ENCODE results near the gene TRABD2A. TPM values are rescaled to one million over a fixed set of nuclear protein-coding genes. Genes with fewer than 3 reads are reported as not detected.
A peak's percentile ranks its signal among the peaks of the same experiment; 100 is the strongest.

Gene TRABD2A
- total RNA-seq, 1 experiment from 2014 or later, result 12.0 TPM

DNA sequence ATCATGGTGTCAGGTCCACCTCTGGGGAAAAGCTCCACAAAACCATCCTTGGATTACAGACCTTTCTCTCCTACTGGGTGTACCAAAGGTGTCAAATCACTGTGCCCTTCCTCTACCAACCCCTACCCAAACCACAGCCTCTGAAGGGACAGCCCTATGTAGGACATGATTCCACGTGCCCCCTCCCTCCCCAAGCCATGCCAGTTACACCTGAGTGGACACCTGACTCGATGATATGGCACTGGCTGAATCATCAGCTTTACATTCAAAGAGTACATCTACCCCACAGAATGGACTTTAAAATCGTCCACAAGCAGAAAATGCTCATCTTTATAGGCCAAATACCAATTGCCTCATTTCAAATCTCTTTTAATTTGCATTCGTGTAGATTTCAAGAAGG, 26.0 kb downstream of the TRABD2A start:
- DNase-seq (ENCODE audit: low spot score), result no peak

DNA sequence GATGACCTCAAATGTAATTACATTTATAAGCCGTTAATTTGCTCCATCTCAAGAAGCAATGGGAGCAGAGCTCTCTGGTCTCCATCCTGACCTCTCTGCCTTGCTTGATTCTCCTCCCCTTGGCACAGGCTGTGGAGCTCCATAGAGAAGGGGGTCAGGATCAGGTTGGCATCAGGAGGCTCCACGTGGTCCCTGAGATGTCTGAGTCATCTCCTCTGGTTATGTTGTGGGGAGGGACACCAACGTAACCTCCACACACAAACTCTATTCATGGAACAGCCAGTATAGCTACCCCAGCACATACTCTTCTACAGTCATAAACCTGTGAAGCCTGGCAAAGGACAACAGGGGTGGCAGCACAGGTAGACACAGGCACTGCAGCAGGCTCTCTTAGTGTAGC, 29.0 kb downstream of the TRABD2A start:
- DNase-seq (ENCODE audit: low spot score), result no peak

GRCh38 chr2:84850471-84850870, 30.4 kb downstream of the TRABD2A start:
- DNase-seq (ENCODE audit: low spot score), result no peak

- DNase-seq (ENCODE audit: low spot score), result peak; percentile 84
These were observed 31.5 kb downstream of the TRABD2A start for GRCh38 chr2:84849271-84849952.

DNA sequence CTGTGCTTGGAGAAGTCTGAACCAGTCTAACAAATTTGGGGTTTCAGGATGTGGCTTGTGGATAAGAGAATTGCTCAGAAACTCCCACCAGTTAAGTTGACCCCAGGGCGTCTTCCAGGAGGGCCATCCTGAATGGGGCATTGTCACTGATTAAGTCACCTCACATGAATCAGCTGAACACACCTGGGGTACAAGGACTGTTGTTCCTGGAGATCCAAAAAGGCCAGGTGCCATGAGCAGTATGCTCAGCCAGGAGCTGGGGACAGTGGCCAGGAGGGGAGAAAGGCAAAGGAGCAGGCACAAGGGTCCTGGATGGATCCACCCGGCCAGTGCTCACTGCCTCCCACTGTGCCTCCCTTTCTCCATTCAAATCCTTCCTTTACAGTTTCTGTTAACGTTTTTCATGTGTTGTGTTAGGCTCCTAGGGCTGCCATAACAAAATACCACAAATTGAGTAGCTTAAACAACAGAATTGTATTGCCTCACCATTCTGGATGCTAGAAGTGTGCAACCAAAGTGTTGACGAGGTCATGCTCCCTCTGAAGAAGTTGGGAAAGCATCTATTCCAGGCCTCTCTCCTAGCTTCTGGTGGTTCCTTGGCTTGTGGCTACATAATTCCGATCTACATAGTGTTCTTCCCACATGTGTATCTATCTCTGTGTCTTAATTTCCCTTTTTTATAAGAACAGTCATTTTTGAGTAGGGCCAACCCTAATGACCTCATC, 33.4 kb downstream of the TRABD2A start:
- no peak for DNase-seq (ENCODE audit: low spot score)

DNA sequence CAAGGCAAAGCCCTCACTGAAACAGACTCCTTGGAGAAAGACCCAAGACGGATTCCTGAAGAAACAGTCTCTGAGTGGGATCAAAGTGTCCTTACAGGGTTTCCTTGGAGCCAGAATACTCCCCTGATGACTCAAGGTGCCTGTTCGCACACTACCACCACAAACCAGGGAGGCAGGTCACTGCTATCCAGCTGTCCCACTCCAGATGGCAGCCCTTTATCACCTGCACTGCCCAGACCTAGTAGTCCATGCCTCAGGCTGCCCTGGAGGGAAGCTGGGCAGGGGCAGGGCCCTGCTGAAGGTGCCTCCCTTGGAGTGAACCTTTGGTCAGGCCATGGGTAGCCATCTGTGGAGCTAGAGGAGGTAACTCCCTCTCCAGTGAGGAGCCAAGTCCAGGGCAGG, 34.1 kb downstream of the TRABD2A start:
- DNase-seq (ENCODE audit: low spot score), result peak; percentile 30

GRCh38 chr2:84846041-84846663, 34.7 kb downstream of the TRABD2A start:
- DNase-seq (ENCODE audit: low spot score), result peak; percentile 38

DNA sequence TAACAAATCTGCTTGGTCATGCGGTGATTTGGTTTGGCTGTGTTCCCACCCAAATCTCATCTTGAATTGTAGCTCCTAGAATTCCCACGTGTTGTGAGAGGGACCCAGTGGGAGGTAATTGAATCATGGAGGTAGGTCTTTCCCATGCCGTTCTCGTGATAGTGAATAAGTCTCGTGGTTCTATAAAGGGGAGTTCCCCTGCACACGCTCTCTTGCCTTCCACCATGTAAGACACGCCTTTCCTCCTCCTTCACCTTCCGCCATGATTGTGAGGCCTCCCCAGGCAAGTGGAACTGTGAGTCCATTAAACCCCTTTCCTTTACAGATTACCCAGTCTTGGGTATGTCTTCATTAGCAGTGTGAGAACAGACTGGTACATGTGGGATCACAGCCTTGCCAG, 36.7 kb downstream of the TRABD2A start:
- no peak for DNase-seq (ENCODE audit: low spot score)

DNA sequence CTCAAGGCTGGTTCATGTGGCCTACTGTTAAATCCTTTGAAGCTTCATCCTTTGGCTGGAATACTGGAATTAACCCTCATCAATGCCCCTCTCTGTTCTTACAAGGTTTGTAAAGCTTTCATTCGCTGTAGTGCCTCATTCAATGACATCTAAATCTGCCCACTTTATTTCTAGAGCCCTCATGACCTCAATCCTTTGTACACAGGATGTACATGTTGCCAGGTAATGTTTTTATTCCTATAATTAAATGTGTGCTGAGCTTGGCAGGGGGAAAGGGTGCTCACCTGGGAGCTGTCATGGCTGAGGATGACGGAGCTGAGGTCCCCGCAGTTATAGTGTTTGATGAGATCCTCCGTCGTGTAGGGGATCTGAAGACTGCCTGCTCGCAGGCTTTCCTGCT, 39.3 kb downstream of the TRABD2A start:
- no peak for DNase-seq (ENCODE audit: low spot score)

DNA sequence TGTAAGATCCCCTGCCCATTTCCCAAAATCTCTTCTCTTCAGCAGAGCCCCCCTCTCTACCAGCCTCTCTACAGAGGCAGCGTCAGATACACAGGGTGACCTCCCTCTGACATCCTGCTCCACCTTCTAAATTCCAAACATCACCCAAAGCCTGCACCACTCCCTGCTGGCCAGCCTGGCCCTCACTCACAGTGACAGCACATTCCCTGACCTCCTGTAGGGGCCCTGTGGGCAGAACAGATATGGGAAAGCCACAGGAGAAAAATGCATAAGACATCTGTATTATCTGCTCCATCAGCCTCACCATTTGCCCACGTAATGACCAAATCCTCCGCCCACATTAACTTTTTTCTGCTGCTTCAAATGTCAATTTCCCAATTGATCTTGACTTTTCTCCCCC, 40.6 kb downstream of the TRABD2A start:
- no peak for DNase-seq (ENCODE audit: low spot score)

- no peak for DNase-seq (ENCODE audit: low spot score)
These were observed 41.0 kb downstream of the TRABD2A start for GRCh38 chr2:84839851-84840250.

DNA sequence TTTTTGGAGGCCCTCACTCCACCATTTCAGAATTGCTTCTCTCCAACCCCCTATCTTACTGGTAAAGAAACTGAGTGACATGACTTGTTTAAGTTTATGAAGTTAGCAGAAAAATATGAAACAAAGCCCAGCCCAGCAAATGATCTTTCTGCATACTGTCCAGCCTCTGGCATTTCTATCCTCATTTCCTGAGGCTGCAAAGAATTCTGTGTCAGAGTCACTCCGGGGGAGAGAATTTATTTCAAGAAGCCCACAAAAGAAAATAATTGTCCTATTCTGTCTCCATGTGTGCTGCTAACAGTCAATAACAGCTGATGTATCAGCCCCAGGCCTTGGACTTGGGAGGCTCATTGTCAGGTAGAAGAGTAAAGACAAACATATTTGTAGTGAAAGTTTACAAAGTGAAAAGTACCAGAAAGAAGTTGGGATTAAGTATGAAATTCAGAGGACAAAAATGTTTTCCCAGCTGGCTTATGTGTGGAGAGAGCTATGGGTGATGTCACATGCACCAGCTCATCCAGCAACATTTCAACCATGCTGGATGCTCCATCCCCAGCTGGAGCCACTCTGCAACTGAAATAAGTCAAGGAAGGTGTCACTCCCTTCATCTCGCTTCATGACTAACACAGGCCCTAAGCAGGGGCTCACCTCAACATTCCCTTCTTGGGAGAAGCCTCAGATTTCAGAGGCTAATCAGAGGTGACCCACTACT, 42.3 kb downstream of the TRABD2A start:
- DNase-seq (ENCODE audit: low spot score), result no peak

DNA sequence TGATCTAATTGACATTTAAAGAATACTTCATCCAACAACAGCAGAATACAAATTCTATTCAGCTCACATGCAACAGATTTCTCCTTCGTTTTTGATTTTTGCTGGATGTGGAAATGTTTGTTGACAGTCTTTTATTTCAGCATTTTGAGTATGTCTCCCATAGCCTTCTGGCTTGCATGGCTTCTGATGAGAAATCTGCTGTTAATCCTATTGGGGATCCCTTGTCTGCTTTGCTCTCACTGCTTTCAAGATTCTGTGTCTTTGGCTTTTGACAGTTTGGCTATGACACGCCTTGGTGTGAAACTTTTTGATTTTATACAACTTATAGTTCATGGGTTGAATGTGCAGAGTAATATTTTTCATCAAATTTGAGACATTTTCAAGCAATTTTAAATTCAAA, 44.7 kb downstream of the TRABD2A start:
- DNase-seq (ENCODE audit: low spot score), result no peak

DNA sequence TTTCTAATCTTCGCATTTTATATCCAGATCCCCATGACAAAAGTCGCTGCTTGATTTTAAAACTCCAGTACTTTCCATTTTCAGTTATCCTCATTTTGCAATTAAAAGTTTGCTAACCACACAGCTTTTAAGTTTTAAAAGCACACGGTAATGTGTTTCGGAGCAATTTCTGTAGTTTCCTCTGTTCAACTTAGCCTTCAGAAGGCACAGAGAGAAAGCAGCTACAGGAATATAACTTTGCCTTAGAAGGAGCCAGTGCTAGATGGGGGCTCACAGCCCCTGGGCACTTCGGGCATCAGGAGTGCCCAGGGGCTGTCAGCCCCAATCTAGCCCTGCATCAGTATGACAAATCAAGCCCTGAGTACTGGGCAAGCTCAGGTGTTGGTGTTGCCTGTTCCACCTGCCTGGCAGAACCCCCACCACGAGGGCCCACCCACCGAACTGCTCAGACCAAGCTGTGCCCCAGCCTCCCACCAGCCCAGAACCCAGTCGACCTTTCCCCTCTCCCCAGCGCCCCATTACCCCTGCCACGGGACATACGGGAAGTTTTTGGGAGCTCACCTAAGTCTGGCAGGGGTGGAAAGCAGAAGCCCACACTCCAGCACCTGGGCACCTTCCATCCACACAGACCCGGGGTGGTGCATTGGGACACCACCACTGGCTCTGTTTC, 47.3 kb downstream of the TRABD2A start:
- no peak for DNase-seq (ENCODE audit: low spot score)

DNA sequence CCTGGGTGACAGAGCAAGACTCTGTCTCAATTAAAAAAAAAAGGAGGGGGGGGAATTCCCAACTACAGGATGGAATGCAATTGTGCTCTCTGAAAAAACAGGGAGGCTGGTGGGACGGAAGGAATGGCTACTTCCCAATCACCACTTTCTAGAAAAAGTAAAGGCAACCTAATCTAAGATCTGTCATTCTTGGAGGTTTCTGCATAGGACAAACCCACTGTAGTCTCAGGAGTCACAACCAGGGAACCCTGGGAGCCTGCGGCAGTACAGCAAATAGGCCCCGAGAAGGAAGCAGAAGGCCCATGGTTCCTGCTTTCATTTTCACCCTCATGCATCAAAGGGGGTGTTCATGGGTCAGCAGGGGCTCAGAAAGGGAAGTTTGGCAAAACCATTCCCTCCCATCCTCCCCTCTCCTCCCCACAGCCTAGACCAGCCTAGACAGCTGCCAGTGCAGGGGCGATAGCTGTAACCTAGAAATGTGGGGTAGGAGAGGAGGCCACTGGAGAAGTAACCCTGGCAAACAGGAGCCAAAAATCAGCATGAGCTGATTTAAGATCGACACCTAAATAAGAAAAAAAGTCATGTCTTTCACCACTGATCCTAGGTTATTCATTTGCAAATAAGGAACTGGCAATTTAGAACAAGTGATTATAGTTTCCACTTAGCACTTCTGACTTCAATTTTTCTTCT, 48.0 kb downstream of the TRABD2A start:
- no peak for DNase-seq (ENCODE audit: low spot score)

DNA sequence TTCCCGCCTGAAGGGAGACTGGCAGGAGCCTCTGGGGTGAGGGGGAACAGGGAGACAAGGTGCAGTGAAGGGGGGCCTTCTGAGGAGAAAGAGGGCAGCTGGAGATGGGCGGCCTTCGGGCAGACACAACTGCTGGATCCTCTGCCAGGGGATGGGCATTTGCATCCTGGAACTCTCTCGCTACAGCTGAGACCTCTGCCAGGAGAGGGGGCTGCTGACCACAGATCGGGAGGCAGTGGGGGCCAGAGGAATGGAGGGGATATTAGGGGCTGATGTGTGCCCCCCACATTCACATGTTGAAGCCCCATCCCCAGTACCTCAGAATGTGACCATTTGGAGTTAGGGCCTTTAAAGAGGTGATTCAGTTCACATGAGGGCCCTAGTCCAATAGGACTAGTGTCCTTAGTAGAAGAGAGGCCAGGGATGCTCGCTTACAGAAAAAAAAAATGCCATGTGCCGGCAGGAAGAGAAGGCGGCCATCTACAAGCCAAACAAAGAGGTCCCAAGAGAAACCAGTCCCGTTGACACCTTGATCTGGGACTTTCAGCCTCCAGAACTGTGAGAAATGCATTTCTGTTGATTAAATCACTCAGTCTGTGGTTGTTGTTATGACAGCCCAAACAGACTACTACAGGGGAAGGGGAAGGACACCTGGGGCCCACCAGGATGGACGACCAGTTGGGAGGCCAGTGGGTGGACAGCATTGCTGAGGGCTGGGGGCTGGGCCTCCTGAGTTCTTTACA, 50.0 kb downstream of the TRABD2A start:
- no peak for DNase-seq (ENCODE audit: low spot score)

DNA sequence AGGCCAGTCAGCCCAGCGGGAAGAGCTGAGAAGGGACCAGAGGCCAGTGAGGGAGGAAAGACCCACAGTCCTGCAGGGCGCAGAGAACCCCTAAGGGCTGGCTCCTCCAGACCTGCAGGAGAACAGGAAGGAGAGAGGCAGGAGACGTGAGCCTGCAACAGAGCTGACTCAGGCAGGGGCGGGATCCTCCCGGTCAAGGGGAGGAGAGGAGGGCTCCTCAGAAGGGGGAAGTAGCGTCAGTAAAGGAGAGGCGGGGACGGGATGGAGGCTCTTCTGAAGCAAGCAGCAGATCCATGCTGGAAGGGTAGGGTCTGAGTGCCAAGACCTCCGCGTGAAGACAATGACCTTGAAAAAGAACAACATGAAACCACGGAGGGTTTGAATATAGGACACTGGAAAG, 50.8 kb downstream of the TRABD2A start:
- no peak for DNase-seq (ENCODE audit: low spot score)

- no peak for DNase-seq (ENCODE audit: low spot score)
These were observed 51.2 kb downstream of the TRABD2A start for GRCh38 chr2:84829693-84830092.

GRCh38 chr2:84827978-84828575, 52.8 kb downstream of the TRABD2A start:
- DNase-seq (ENCODE audit: low spot score), result no peak

- DNase-seq (ENCODE audit: low spot score), result no peak
These were observed 57.1 kb downstream of the TRABD2A start for GRCh38 chr2:84823788-84824187.

Measured in H4 (cell line).